ENCODE measurements around the gene CD79A. TPM values are rescaled to one million over a fixed set of nuclear protein-coding genes. Genes with fewer than 3 reads are reported as not detected.

The CD79A gene
- total and polyA plus RNA-seq, 12 donors = 0.17 to 1.4 (median 0.29) TPM; not detected in 8

DNA sequence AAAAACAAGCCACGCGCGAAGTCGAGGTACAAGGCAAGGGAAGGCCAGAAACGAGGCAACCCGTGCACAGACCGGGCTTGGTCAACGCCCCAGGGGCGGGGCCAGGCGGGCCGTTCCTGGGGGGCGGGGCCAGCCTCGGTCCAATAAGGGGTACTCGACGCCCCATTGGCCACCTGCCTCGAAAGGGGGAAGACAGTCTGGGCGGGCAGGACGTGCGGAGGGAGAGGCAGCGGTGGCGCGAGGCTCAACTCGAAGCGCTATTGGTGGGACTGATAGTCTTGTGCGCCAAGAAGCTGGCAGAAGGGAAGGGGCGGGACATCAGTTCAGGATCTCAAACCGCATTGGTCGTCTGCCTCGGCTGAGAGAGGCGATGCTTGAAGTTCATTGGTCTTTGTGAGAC is 32.5 kb upstream of the CD79A start, which contains the start of gene LYPD4:
Gene LYPD4 (minus strand): TSS at position 83 of the 400 bp plus-strand sequence. CDS start 5,398 bp downstream, outside the sequence.
- Histone ChIP-seq H3K4me3 (no peak within 1 kb of the TSS), H3K27me3 (peaks cover 0 to 37% (median 18%) of the 10 kb centered on the region in 7 donors), H3K36me3 (no peaks in the 10 kb centered on the region), H3K4me1 (no peaks in the 10 kb centered on the region), H3K9me3 (no peaks in the 10 kb centered on the region), H3K27ac (no peak within 1 kb of the TSS)
- ATAC-seq = no peak
- 79 to 80% methylated on average over 30 of the region's 30 CpGs for WGBS, 2 donors
- no peak for DNase-seq
- TF ChIP-seq, protein P1, sequence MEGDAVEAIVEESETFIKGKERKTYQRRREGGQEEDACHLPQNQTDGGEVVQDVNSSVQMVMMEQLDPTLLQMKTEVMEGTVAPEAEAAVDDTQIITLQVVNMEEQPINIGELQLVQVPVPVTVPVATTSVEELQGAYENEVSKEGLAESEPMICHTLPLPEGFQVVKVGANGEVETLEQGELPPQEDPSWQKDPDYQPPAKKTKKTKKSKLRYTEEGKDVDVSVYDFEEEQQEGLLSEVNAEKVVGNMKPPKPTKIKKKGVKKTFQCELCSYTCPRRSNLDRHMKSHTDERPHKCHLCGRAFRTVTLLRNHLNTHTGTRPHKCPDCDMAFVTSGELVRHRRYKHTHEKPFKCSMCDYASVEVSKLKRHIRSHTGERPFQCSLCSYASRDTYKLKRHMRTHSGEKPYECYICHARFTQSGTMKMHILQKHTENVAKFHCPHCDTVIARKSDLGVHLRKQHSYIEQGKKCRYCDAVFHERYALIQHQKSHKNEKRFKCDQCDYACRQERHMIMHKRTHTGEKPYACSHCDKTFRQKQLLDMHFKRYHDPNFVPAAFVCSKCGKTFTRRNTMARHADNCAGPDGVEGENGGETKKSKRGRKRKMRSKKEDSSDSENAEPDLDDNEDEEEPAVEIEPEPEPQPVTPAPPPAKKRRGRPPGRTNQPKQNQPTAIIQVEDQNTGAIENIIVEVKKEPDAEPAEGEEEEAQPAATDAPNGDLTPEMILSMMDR (IDR thresholded peaks at IDR 0.05) = no peak
- intact Hi-C loops (cut with DNase I) = no loop called here

DNA sequence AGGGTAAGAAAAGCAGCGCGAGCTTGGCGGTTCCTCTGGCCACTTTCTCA is 32.3 kb upstream of the CD79A start, which contains the start of gene DMRTC2:
Gene DMRTC2 (plus strand): TSS at position 42 of the 50 bp plus-strand sequence. CDS start 2,387 bp downstream, outside the sequence.
- Histone ChIP-seq H3K36me3 (no peaks in the 10 kb centered on the region), H3K27me3 (peaks cover 0 to 35% (median 17%) of the 10 kb centered on the region in 7 donors), H3K4me1 (no peaks in the 10 kb centered on the region), H3K9me3 (no peaks in the 10 kb centered on the region), H3K4me3 (no peak within 1 kb of the TSS), H3K27ac (no peak within 1 kb of the TSS)
- intact Hi-C loops (cut with DNase I) = no loop called here
- 92 to 98% methylated on average over 3 of the region's 3 CpGs for WGBS, 2 donors
- DNase-seq (no peak), ATAC-seq (no peak)
- TF ChIP-seq, protein P1 (IDR thresholded peaks at IDR 0.05) = no peak

DNA sequence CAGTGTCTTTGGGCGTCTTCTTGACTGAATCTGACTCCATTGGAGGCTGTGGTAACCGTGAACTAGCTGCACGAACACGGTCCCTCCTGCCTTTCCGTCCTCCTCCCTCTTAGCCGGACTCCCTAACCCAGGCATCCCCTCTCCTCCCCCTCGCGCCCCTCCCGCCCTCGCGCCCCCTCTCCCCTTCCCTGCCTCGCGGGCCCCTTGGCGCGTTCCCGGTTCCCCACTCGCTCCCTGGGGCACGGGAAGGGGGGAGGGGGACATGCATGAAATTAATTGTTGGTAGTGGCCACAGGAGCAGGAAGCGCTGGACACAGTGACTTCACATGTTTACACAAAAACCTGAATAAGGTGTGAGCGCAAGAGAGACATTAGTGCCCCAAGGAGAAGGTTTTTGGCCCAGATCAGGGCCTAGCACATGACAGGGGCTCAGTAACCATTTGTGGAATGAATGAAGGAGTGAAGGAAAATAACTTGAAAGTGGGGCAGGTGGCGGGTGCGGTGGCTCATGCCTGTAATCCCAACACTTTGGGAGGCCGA is 32.0 kb upstream of the CD79A start:
- H3K27ac ChIP-seq = no peak overlapping the region
- ATAC-seq (no peak), DNase-seq (no peak)
- H3K27me3 ChIP-seq = peaks cover 0 to 35% (median 16%) of the 10 kb centered on the region in 7 donors
- no peaks in the 10 kb centered on the region for H3K36me3 ChIP-seq
- no peak overlapping the region for H3K4me3 ChIP-seq
- H3K9me3 ChIP-seq = no peaks in the 10 kb centered on the region
- 88 to 93% methylated on average over 21 to 23 of the region's 23 CpGs for WGBS, 2 donors
- TF ChIP-seq, protein P1 (IDR thresholded peaks at IDR 0.05) = no peak
- intact Hi-C loops (cut with DNase I) = no loop called here
- H3K4me1 ChIP-seq = no peaks in the 10 kb centered on the region

DNA sequence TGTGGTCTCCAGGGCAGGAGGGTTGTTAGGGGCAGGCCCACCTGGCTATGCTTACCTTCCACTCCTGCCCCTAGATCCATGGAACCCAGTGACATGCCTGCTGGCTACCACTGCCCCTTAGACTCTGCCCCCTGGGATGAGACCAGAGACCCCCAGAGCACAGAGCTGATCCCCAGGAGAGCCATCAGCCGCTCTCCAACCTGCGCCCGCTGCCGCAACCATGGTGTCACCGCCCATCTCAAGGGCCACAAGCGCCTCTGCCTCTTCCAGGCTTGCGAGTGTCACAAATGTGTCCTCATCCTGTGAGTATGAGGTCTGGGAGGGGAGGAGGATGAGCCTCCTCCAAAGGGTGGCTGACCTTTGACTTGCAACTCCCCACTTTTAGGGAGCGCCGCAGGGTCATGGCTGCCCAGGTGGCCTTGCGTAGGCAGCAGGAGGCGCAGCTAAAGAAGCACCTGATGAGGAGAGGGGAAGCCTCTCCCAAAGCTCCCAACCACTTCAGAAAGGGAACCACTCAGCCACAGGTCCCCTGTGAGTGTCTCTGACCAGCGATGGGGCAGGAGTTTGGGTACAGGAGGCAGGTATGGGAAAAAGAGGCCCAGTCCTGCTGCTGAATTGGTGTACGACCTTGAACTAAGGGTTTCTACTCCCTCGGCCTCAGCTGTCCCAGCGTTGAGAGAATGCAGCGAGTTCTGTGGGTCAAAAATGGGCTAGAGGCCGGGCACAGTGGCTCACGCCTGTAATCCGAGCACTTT is 29.6 kb upstream of the CD79A start:
- no peak overlapping the region for H3K27ac ChIP-seq
- intact Hi-C loops (cut with DNase I) = no loop called here
- ATAC-seq (no peak), DNase-seq (no peak)
- no peak overlapping the region for H3K4me3 ChIP-seq
- no peaks in the 10 kb centered on the region for H3K4me1 ChIP-seq
- no peaks in the 10 kb centered on the region for H3K36me3 ChIP-seq
- WGBS, 2 donors = 90% methylated on average over 19 of the region's 19 CpGs
- peaks cover 0 to 36% (median 10%) of the 10 kb centered on the region in 7 donors for H3K27me3 ChIP-seq
- TF ChIP-seq, protein P1 (IDR thresholded peaks at IDR 0.05) = no peak
- no peaks in the 10 kb centered on the region for H3K9me3 ChIP-seq
